Pancreas (tissue), 10 donors: ENCODE results near the gene LENG8. TPM values are rescaled to one million over a fixed set of nuclear protein-coding genes. Genes with fewer than 3 reads are reported as not detected.

Source experiments
- ATAC-seq, 4 donors: fragments of 200-7000 bp; cut with Tn5 transposase; one replicate each; pipeline versions ENCODE4 v1.8.0 to v1.9.1; 2020; ENCODE audit warnings: mild to moderate bottlenecking in 4 of 4, moderate library complexity in 4 of 4
- DNase-seq, 6 donors: peaks; one replicate each; pipeline ENCODE4 v3.0.0-alpha.2; 2020
- FAIRE-seq: peaks from 2 replicates; lab custom pipeline; 2012; peaks lifted over from hg19 to GRCh38; lab: Jason Lieb, UNC
- H3K27ac ChIP-seq, 4 donors: fragments of 200-600 bp; sonication (generic); 1 replicate in 3 of 4; 2 replicates in 1 of 4; pipeline versions ENCODE4 v1.5.0 to v1.8.0; 2020
- H3K27me3 ChIP-seq, 4 donors: fragments of 200-600 bp; one replicate each; pipeline ENCODE4 v1.8.0; 2021
- H3K36me3 ChIP-seq, 3 donors: fragments of 200-600 bp; sonication (generic) in 1 of 3; one replicate each; pipeline versions ENCODE4 v1.5.0 to v1.8.0; 2020 to 2021
- H3K4me1 ChIP-seq, 3 donors: fragments of 200-600 bp; one replicate each; pipeline ENCODE4 v1.8.0; 2021
- H3K4me3 ChIP-seq, 4 donors: fragments of 200-600 bp; sonication (generic) in 2 of 4; one replicate each; pipeline versions ENCODE4 v1.5.0 to v1.8.0; 2020 to 2021
- H3K9me3 ChIP-seq, 4 donors: fragments of 200-600 bp; one replicate each; pipeline ENCODE4 v1.8.0; 2021
- CTCF ChIP-seq, 4 donors: fragments of 200-600 bp; sonication (generic) in 3 of 4; IDR thresholded peaks; one replicate each; pipeline versions ENCODE4 v1.5.0 to v1.8.0; 2021; ENCODE audit warnings: antibody characterized with exemption in 4 of 4
- whole genome bisulfite sequencing, 2 donors: extraction: QIAGEN DNeasy Blood & Tissue Kit; methylation state at CpG; one replicate each; pipeline ENCODE4 v1.1.7; 2013; 5-methylcytosine and 5-hydroxymethylcytosine counted together
- intact Hi-C, 3 donors: fragments of 100-400 bp; cut with DNase I; formaldehyde crosslinking; loops; one replicate each; pipeline versions ENCODE4 v1.11.1 to v1.14.2; 2022
- polyA plus RNA-seq, 2 donors: library from polyadenylated mRNA; stranded (reverse); fragments of 200-250 nt; gene quantifications; one replicate each; pipeline ENCODE4 v1.2.3, GENCODE V29; 2013
- total RNA-seq, 6 donors: library from RNA; stranded (reverse); fragmentation: NEBNext Ultra II Directional in 4 of 6; extraction: Animal tissue kit (Norgen Biotek cat#: 25700) in 4 of 6; gene quantifications; one replicate each; pipeline versions ENCODE4 v1.2.1 to v1.2.4, GENCODE V29; 2021 to 2023
- donor health status: healthy with polysubstance abuse.
- donor health status: DM: no; HTN: no; CAD: no; lungs with moderate emphysema.
- donor health status: DM: no; HTN: no; CAD: no.
- donor health status: control.
- donor health status: control.
- donor health status: Bipolar disorder and iron deficiency.
- donor health status: DM: yes; HTN: yes; CAD: no.
- donor health status: DM: no; HTN: no; CAD: no.
- donor health status: DM: no; HTN: no; CAD: no.
- donor health status: DM: yes; HTN: yes; CAD: no.

LENG8 gene
- total and polyA plus RNA-seq, 8 donors = 64.8 to 657 (median 142) TPM

- Histone ChIP-seq H3K4me3 (no peak overlapping the region), H3K9me3 (no peaks in the 10 kb centered on the region), H3K4me1 (no peaks in the 10 kb centered on the region), H3K27ac (peak overlapping the region; percentile 64 to 76 (median 71)), H3K27me3 (peaks cover 0 to under 1% (median under 1%) of the 10 kb centered on the region in 4 donors), H3K36me3 (no peaks in the 10 kb centered on the region)
- no peak for ATAC-seq
- WGBS, 2 donors = 28 to 31% methylated on average over 10 of the region's 10 CpGs
- intact Hi-C loops = no loop called here
- no peak for DNase-seq
- no peak for TF ChIP-seq CTCF (IDR thresholded peaks at IDR 0.05)
- no peak for FAIRE-seq
Observed at GRCh38 chr19:54420068-54420382, 29.0 kb upstream of the LENG8 start.

- TF ChIP-seq CTCF (IDR thresholded peaks at IDR 0.05) = no peak
- ATAC-seq (peak; percentile 72 to 84 (median 76)), FAIRE-seq (no peak), DNase-seq (peak in 5 of 6 donors; percentile 62 to 91 (median 82))
- 10 to 12% methylated on average over 32 to 37 of the region's 37 CpGs for WGBS, 2 donors
- intact Hi-C loops = no loop called here
- Histone ChIP-seq H3K4me1 (no peaks in the 10 kb centered on the region), H3K36me3 (no peaks in the 10 kb centered on the region), H3K9me3 (no peaks in the 10 kb centered on the region), H3K4me3 (peak overlapping the region in 1 of 4 donors; percentile 3), H3K27me3 (no peaks in the 10 kb centered on the region), H3K27ac (peak overlapping the region; percentile 66 to 76 (median 73))
Observed at GRCh38 chr19:54420383-54421168, 28.4 kb upstream of the LENG8 start.

GRCh38 chr19:54421169-54421516 is 27.9 kb upstream of the LENG8 start:
- TF ChIP-seq CTCF (IDR thresholded peaks at IDR 0.05) = no peak
- DNase-seq = no peak
- H3K27me3 ChIP-seq = no peaks in the 10 kb centered on the region
- intact Hi-C loops = no loop called here
- ATAC-seq = no peak
- H3K27ac ChIP-seq = peak overlapping the region; percentile 66 to 76 (median 73)
- 39 to 50% methylated on average over 6 to 8 of the region's 9 CpGs for WGBS, 2 donors
- H3K36me3 ChIP-seq = no peaks in the 10 kb centered on the region
- no peak for FAIRE-seq
- no peaks in the 10 kb centered on the region for H3K4me1 ChIP-seq
- no peak overlapping the region for H3K4me3 ChIP-seq
- no peaks in the 10 kb centered on the region for H3K9me3 ChIP-seq

- WGBS, 2 donors = 77 to 80% methylated on average over 7 of the region's 7 CpGs
- intact Hi-C loops = no loop called here
- no peak for FAIRE-seq
- no peak overlapping the region for H3K4me3 ChIP-seq
- H3K27ac ChIP-seq = peak overlapping the region in 2 of 4 donors; percentile 70 to 76
- H3K27me3 ChIP-seq = no peaks in the 10 kb centered on the region
- no peak for ATAC-seq
- no peak for DNase-seq
- H3K4me1 ChIP-seq = no peaks in the 10 kb centered on the region
- no peaks in the 10 kb centered on the region for H3K9me3 ChIP-seq
- H3K36me3 ChIP-seq = no peaks in the 10 kb centered on the region
- no peak for TF ChIP-seq CTCF (IDR thresholded peaks at IDR 0.05)
Observed at GRCh38 chr19:54421521-54421920, 27.5 kb upstream of the LENG8 start.

DNA sequence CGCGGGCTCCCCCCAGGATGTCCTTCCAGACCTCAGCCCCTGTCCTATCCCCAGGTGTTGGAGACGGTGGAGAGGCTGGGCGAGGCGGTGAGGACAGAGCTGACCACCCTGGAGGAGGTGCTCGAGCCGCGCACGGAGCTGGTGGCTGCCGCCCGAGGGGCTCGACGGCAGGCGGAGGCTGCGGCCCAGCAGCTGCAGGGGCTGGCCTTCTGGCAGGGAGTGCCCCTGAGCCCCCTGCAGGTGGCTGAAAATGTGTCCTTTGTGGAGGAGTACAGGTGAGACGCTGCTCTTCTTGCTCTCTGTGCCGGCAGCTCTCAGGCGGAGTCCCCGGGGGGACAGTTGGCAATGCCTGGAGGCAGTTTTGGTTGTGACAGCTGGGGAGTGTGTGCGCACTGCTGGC is 26.9 kb upstream of the LENG8 start:
- FAIRE-seq (no peak), ATAC-seq (no peak), DNase-seq (peak in 1 of 6 donors; percentile 69)
- Histone ChIP-seq H3K36me3 (no peaks in the 10 kb centered on the region), H3K27me3 (no peaks in the 10 kb centered on the region), H3K4me1 (no peaks in the 10 kb centered on the region), H3K27ac (no peak overlapping the region), H3K4me3 (no peak overlapping the region), H3K9me3 (no peaks in the 10 kb centered on the region)
- intact Hi-C loops = no loop called here
- no peak for TF ChIP-seq CTCF (IDR thresholded peaks at IDR 0.05)
- WGBS, 2 donors = 79 to 82% methylated on average over 20 of the region's 20 CpGs
